Measurements from ENCODE around the gene EFEMP1. TPM values are rescaled to one million over a fixed set of nuclear protein-coding genes. Genes with fewer than 3 reads are reported as not detected.

The EFEMP1 gene
- total RNA-seq, 1 experiment from 2014 or later: 24.0 TPM

DNA sequence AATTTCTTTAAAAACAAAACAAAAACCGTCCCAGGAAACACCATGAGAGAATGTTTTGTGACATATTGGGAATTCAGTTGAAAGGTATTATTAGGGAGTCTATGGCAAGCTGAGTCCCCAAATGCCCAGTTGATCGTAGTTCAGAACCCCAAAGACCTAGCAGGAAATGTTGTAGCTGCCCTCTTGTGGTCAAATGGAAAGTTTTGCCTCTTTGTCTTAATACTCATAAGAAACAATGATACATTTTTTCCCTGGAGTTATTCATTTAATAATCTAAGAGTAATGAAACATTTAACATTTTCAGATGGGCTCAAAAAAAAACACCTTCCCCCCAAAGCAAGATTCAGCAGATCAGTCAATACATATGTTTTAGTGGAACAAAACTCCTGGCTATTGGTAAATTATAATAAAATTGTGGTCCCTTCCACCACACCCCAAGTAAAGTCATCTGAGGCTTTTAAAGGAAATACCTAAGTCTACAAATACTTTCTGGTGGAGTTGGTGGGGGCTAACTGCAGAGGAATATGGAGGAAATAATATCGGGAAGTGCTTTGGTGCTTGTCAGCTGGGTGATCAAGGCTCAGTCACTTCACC, 37.8 kb upstream of the EFEMP1 start:
- Mint-ChIP-seq H3K27ac (no peak overlapping the region), H3K36me3 (no peaks in the 10 kb centered on the region), H3K27me3 (ENCODE audit: low read depth) (no peaks in the 10 kb centered on the region), H3K4me3 (no peak overlapping the region), H3K4me1 (no peaks in the 10 kb centered on the region), H3K9me3 (no peaks in the 10 kb centered on the region)
- ChIA-PET POLR2A (no interaction called here), CTCF (interaction anchor here (1.0 to 4.5 kb wide), 10 partner anchors 10 to 258 kb away, joined by 3 to 47 read pairs (median 5); no protein-coding TSS in a partner anchor)
- ATAC-seq (peak; percentile 65), DNase-seq (ENCODE audit: low spot score) (no peak)
- no peak for TF ChIP-seq ZNF121 (CRISPR knock-in tag; IDR thresholded peaks at IDR 0.05)
- TF ChIP-seq, protein P1, sequence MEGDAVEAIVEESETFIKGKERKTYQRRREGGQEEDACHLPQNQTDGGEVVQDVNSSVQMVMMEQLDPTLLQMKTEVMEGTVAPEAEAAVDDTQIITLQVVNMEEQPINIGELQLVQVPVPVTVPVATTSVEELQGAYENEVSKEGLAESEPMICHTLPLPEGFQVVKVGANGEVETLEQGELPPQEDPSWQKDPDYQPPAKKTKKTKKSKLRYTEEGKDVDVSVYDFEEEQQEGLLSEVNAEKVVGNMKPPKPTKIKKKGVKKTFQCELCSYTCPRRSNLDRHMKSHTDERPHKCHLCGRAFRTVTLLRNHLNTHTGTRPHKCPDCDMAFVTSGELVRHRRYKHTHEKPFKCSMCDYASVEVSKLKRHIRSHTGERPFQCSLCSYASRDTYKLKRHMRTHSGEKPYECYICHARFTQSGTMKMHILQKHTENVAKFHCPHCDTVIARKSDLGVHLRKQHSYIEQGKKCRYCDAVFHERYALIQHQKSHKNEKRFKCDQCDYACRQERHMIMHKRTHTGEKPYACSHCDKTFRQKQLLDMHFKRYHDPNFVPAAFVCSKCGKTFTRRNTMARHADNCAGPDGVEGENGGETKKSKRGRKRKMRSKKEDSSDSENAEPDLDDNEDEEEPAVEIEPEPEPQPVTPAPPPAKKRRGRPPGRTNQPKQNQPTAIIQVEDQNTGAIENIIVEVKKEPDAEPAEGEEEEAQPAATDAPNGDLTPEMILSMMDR (IDR thresholded peaks at IDR 0.05): 0 out of 2 replicates have a peak, but pooled peaks have one; percentile 24
- TF ChIP-seq, protein P2, sequence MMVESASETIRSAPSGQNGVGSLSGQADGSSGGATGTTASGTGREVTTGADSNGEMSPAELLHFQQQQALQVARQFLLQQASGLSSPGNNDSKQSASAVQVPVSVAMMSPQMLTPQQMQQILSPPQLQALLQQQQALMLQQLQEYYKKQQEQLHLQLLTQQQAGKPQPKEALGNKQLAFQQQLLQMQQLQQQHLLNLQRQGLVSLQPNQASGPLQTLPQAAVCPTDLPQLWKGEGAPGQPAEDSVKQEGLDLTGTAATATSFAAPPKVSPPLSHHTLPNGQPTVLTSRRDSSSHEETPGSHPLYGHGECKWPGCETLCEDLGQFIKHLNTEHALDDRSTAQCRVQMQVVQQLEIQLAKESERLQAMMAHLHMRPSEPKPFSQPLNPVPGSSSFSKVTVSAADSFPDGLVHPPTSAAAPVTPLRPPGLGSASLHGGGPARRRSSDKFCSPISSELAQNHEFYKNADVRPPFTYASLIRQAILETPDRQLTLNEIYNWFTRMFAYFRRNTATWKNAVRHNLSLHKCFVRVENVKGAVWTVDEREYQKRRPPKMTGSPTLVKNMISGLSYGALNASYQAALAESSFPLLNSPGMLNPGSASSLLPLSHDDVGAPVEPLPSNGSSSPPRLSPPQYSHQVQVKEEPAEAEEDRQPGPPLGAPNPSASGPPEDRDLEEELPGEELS (CRISPR knock-in tag; IDR thresholded peaks at IDR 0.05): no peak
- TF ChIP-seq, protein P3, sequence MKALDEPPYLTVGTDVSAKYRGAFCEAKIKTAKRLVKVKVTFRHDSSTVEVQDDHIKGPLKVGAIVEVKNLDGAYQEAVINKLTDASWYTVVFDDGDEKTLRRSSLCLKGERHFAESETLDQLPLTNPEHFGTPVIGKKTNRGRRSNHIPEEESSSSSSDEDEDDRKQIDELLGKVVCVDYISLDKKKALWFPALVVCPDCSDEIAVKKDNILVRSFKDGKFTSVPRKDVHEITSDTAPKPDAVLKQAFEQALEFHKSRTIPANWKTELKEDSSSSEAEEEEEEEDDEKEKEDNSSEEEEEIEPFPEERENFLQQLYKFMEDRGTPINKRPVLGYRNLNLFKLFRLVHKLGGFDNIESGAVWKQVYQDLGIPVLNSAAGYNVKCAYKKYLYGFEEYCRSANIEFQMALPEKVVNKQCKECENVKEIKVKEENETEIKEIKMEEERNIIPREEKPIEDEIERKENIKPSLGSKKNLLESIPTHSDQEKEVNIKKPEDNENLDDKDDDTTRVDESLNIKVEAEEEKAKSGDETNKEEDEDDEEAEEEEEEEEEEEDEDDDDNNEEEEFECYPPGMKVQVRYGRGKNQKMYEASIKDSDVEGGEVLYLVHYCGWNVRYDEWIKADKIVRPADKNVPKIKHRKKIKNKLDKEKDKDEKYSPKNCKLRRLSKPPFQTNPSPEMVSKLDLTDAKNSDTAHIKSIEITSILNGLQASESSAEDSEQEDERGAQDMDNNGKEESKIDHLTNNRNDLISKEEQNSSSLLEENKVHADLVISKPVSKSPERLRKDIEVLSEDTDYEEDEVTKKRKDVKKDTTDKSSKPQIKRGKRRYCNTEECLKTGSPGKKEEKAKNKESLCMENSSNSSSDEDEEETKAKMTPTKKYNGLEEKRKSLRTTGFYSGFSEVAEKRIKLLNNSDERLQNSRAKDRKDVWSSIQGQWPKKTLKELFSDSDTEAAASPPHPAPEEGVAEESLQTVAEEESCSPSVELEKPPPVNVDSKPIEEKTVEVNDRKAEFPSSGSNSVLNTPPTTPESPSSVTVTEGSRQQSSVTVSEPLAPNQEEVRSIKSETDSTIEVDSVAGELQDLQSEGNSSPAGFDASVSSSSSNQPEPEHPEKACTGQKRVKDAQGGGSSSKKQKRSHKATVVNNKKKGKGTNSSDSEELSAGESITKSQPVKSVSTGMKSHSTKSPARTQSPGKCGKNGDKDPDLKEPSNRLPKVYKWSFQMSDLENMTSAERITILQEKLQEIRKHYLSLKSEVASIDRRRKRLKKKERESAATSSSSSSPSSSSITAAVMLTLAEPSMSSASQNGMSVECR (CRISPR knock-in tag; IDR thresholded peaks at IDR 0.05; ENCODE audit: borderline replicate concordance): no peak

DNA sequence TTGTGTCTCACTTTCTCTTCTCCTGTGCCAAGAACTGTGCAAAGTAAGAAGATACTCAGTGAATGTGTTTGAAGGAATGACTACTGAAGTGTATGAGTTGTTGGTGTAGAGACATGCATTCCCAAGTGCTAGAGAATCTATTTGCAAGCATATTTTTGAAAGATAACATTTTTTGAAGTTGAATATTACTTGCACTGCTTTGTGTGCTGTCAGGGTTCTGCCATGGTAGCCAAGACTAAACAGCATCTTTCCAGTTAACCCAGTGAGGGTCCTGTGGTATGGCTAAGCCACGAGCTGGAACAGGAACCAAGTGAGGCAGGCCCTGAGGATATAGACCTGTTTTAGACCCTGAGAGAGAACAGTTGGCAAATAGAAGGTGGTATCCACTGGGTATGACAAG, 35.2 kb upstream of the EFEMP1 start:
- DNase-seq (ENCODE audit: low spot score) (no peak), ATAC-seq (no peak)
- CTCF ChIA-PET: interaction anchor here (1.3 kb wide), 1 partner anchor 187 kb away, joined by 4 read pairs; no protein-coding TSS in a partner anchor
- H3K4me1 Mint-ChIP-seq: no peaks in the 10 kb centered on the region
- H3K9me3 Mint-ChIP-seq: no peaks in the 10 kb centered on the region
- H3K27me3 Mint-ChIP-seq (ENCODE audit: low read depth): no peaks in the 10 kb centered on the region
- H3K27ac Mint-ChIP-seq: no peak overlapping the region
- no peaks in the 10 kb centered on the region for H3K36me3 Mint-ChIP-seq
- no peak overlapping the region for H3K4me3 Mint-ChIP-seq
- TF ChIP-seq, protein P4, sequence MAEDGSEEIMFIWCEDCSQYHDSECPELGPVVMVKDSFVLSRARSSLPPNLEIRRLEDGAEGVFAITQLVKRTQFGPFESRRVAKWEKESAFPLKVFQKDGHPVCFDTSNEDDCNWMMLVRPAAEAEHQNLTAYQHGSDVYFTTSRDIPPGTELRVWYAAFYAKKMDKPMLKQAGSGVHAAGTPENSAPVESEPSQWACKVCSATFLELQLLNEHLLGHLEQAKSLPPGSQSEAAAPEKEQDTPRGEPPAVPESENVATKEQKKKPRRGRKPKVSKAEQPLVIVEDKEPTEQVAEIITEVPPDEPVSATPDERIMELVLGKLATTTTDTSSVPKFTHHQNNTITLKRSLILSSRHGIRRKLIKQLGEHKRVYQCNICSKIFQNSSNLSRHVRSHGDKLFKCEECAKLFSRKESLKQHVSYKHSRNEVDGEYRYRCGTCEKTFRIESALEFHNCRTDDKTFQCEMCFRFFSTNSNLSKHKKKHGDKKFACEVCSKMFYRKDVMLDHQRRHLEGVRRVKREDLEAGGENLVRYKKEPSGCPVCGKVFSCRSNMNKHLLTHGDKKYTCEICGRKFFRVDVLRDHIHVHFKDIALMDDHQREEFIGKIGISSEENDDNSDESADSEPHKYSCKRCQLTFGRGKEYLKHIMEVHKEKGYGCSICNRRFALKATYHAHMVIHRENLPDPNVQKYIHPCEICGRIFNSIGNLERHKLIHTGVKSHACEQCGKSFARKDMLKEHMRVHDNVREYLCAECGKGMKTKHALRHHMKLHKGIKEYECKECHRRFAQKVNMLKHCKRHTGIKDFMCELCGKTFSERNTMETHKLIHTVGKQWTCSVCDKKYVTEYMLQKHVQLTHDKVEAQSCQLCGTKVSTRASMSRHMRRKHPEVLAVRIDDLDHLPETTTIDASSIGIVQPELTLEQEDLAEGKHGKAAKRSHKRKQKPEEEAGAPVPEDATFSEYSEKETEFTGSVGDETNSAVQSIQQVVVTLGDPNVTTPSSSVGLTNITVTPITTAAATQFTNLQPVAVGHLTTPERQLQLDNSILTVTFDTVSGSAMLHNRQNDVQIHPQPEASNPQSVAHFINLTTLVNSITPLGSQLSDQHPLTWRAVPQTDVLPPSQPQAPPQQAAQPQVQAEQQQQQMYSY (CRISPR knock-in tag; IDR thresholded peaks at IDR 0.05): no peak
- TF ChIP-seq, protein P5, sequence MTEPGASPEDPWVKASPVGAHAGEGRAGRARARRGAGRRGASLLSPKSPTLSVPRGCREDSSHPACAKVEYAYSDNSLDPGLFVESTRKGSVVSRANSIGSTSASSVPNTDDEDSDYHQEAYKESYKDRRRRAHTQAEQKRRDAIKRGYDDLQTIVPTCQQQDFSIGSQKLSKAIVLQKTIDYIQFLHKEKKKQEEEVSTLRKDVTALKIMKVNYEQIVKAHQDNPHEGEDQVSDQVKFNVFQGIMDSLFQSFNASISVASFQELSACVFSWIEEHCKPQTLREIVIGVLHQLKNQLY (CRISPR knock-in tag; IDR thresholded peaks at IDR 0.05): no peak
- TF ChIP-seq ZBTB21 (CRISPR knock-in tag; IDR thresholded peaks at IDR 0.05; ENCODE audit: borderline replicate concordance): no peak
- TF ChIP-seq, protein P6, sequence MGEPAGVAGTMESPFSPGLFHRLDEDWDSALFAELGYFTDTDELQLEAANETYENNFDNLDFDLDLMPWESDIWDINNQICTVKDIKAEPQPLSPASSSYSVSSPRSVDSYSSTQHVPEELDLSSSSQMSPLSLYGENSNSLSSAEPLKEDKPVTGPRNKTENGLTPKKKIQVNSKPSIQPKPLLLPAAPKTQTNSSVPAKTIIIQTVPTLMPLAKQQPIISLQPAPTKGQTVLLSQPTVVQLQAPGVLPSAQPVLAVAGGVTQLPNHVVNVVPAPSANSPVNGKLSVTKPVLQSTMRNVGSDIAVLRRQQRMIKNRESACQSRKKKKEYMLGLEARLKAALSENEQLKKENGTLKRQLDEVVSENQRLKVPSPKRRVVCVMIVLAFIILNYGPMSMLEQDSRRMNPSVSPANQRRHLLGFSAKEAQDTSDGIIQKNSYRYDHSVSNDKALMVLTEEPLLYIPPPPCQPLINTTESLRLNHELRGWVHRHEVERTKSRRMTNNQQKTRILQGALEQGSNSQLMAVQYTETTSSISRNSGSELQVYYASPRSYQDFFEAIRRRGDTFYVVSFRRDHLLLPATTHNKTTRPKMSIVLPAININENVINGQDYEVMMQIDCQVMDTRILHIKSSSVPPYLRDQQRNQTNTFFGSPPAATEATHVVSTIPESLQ (CRISPR knock-in tag; IDR thresholded peaks at IDR 0.05): no peak
- TF ChIP-seq FOXJ3 (CRISPR knock-in tag; IDR thresholded peaks at IDR 0.05; ENCODE audit: borderline replicate concordance): no peak
- TF ChIP-seq, protein P7, sequence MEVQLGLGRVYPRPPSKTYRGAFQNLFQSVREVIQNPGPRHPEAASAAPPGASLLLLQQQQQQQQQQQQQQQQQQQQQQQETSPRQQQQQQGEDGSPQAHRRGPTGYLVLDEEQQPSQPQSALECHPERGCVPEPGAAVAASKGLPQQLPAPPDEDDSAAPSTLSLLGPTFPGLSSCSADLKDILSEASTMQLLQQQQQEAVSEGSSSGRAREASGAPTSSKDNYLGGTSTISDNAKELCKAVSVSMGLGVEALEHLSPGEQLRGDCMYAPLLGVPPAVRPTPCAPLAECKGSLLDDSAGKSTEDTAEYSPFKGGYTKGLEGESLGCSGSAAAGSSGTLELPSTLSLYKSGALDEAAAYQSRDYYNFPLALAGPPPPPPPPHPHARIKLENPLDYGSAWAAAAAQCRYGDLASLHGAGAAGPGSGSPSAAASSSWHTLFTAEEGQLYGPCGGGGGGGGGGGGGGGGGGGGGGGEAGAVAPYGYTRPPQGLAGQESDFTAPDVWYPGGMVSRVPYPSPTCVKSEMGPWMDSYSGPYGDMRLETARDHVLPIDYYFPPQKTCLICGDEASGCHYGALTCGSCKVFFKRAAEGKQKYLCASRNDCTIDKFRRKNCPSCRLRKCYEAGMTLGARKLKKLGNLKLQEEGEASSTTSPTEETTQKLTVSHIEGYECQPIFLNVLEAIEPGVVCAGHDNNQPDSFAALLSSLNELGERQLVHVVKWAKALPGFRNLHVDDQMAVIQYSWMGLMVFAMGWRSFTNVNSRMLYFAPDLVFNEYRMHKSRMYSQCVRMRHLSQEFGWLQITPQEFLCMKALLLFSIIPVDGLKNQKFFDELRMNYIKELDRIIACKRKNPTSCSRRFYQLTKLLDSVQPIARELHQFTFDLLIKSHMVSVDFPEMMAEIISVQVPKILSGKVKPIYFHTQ (CRISPR knock-in tag; IDR thresholded peaks at IDR 0.05): no peak
- POLR2A ChIA-PET: no interaction called here

All from WTC11 (cell line).